AG09319 (cell line): Measurements from ENCODE around the gene BLID.

Experiments
- DNase-seq: peaks from one replicate; pipeline ENCODE4 v3.0.0-alpha.2; 2010; ENCODE audit warnings: low read depth; ENCODE audit errors: extremely low read depth
- CTCF ChIP-seq: IDR thresholded peaks from 2 replicates; pipeline ENCODE4 v1.5.1; 2011; ENCODE audit warnings: low read depth, mild to moderate bottlenecking, inconsistent platforms, low read length, moderate library complexity

BLID gene

GRCh38 chr11:122150216-122151124 is 34.5 kb upstream of the BLID start:
- no peak for DNase-seq
- no peak for TF ChIP-seq CTCF

- no peak for TF ChIP-seq CTCF
- DNase-seq = no peak
Measured at GRCh38 chr11:122149202-122149601, 33.2 kb upstream of the BLID start.

GRCh38 chr11:122146475-122146874 is 30.5 kb upstream of the BLID start:
- TF ChIP-seq CTCF = no peak
- no peak for DNase-seq

- TF ChIP-seq CTCF = no peak
- no peak for DNase-seq
Measured at GRCh38 chr11:122145715-122146274, 29.8 kb upstream of the BLID start.

GRCh38 chr11:122144752-122145151 is 28.7 kb upstream of the BLID start:
- no peak for DNase-seq
- TF ChIP-seq CTCF = no peak

- no peak for TF ChIP-seq CTCF
- DNase-seq = no peak
Measured at GRCh38 chr11:122141725-122142124, 25.7 kb upstream of the BLID start.

- no peak for TF ChIP-seq CTCF
- no peak for DNase-seq
Measured at GRCh38 chr11:122140500-122140899, 24.5 kb upstream of the BLID start.
